HG03039 (cell line): Measurements from ENCODE around the gene NPFFR1.
"Not testable (repeated sequence)": the region's sequence is repeated elsewhere in the genome, so short reads cannot be mapped to it uniquely, and the experiment has no call there.

Experiments used
- ATAC-seq: cut with Tn5 transposase; IDR thresholded peaks from one replicate; pipeline ENCODE4 v1.9.1; 2021; ENCODE audit warnings: mild to moderate bottlenecking, moderate library complexity; ENCODE audit not compliant: unreplicated experiment

NPFFR1 gene

DNA sequence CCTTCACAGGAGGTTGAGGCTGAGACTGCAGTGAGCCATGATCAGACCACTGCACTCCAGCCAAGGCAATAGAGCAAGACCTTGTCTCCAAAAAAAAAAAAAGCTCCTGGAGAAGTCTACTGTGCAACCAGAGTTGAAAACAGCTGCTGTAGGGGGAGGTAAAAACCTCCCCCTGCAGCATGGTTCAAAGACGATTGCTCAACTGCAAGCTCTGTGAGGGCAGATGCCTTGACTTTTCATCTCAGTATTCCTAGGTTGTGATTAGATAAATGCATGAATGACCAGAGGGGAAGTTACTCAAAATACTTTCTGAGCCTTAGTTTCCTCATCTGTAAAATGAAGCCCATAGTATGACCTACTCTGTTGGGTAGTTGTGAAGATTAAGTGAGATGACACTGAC lies 25.6 kb downstream of the NPFFR1 start:
- no peak for ATAC-seq

DNA sequence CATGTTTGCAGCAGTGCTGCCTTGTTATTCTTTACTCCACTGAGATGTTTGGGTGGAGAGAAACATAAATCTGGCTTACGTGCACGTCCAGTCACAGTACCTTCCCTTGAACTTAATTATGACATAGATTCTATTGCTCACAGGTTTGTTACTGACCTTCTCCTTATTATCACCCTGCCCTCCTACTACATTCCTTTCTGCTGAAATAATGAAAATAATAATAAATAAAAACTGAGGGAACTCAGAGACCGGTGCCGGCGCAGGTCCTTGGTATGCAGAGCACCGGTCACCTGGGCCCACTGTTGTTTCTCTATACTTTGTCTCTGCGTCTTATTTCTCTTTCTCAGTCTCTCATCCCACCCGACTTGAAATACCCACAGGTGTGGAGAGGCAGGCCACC lies 26.0 kb downstream of the NPFFR1 start:
- ATAC-seq: not testable (repeated sequence)

DNA sequence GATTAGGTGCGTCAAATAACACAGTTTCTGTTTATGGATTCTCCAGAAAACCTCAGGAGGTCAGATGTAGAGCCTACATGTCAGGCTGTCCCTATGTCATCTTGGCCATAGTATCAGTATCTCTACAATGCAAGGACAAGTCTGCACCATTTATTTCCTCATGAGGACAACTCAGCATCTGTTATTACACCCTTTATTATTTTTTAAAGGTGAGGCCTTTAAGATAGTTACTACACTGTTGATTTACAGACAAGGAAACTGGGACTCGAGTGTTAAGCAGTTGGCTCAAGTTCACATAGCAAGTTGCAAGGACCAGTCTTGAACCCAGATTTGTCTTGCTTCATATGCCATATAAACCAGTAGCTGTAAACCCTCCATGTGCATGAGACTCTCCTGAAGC lies 27.3 kb downstream of the NPFFR1 start:
- ATAC-seq: no peak

DNA sequence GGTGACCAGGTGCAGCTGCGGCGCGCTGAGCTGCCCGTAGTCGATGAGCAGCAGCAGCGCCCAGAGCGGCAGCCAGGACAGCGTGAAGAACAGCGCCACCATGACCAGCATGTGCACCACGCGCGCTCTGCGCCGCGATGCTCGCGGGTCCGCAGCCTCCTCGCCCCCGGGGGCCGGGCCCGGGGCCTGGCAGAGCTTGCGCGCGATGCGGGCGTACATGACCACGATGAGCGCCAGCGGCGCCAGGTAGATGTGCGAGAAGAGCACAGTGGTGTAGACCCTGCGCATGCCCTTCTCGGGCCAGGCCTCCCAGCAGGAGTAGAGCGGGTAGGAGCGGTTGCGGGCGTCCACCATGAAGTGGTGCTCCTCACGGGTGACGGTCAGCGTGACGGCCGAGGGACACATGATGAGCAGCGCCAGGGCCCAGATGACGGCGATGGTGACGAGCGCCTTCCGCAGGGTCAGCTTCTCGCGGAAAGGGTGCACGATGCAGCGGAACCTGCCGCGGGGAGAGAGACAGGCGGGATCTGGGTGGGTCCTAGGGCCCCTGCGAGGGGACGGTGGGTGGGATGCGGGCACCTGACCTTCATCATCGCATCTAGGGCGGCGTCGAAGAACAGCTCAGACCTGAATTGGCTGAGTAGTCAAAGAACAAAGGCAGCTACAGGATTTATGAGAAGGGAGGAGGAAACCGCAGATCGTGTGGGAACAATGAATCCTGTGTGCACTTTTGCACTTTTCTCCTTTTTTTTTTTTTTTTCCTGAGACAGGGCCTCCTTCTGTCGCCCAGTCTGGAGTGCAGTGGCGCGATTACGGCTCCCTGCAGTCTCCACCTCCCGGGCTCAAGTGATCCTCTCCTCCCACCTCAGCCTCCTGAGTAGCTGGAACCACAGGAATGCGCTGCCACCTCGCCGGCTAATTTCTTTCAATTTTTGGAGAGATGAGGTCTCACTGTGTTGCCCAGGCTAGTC lies 28.2 kb downstream of the NPFFR1 start:
- no peak for ATAC-seq

DNA sequence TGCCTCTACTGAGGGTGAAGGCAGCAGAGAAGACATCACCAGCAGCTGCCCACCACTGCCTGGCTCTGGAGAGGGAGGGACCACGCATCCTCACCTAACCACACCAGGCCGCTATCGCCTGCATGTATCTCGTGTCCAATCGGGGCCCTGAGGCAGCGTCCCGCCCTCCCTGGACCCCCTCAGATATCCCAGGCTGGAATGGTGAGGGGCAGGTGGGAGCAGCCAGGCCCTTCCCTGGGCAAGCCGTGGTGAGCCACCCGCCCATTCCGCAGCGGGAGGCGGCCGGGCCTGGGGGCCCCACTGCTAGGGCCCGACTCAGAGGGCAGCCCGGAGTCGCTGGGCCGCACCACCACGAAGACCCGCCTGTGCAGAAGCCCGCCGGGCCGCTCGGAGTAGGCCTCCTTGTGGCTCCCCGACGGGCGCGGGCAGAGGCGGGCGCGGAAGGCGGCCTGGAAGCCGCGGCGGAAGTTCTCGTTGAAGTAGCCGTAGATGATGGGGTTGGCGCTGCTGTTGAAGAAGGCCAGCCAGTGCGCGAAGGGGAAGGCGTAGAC lies 29.0 kb downstream of the NPFFR1 start:
- no peak for ATAC-seq

DNA sequence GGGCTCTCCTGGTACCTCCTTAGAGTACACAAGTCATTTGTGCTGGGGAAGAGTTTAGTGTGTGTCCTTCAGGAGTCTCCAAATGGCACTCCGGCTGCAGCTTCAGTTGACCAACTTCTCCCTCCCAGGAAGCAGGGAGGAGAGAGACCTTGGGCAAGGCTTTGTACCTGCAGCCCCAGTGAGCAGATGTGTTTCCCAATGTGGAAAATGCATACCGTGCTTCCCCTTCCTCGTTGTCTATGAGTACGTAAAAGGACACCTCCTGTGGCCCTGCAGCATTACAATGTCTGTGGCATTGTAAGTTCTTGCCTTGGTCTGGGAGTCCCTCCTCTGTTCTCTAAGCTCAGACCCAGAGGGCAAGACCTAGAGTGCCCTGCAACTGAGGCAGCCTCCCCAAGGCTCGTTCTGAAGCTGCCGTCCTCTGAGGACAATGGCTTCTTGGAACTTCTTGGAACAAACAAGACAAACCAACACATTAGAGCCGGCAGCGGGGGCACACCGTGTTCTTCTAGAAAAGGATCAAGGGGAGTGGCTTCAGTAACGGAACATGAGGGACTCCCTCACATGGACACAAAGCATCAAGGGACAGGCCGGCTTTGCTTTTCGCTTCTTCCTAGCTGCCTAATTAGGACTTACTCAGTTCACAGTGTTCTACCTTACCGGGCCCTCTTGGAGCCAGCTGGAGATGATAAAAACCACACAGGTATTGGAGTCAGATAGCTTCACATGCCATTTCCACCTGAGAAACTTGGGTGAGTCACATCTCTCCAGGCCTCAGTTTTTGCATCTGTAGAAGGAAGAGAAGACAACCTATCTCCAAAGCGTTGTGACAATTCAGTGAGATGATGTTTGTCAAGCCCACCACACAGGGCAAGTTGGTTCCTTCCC lies 29.7 kb downstream of the NPFFR1 start:
- no peak for ATAC-seq

DNA sequence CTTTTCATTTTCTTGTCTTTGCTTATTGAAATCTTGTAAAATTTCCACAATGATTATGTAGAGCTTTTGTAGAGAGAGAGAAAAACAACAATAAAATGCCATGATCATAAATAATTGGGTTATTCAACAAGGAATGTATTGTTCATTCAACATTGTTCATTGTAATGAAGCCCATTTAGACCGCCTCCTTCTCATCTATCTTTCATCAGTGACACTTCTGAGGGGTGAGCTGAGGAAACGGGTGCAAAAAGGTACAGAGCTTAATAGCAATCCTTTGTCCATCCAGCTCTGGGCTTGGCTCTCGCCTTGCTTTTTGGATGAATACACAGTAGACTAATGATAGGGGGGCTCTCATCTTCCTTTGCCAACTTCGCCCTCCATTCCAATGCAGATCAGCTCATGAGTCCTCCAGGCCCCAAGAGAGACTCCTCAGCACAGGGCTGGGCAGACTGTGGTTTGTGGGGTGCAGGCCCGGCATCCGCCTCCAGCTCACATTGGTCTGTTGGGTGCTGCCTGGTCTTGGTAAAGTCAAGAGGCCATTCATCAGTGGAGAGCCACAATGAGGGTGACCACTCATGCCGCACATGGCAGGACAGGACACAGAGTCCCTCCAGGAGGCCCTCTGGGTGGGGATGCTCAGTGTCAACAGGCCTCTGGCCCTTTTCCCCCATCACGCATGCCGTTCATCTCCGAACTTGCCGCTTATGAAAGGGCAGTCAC lies 32.7 kb downstream of the NPFFR1 start:
- no peak for ATAC-seq

DNA sequence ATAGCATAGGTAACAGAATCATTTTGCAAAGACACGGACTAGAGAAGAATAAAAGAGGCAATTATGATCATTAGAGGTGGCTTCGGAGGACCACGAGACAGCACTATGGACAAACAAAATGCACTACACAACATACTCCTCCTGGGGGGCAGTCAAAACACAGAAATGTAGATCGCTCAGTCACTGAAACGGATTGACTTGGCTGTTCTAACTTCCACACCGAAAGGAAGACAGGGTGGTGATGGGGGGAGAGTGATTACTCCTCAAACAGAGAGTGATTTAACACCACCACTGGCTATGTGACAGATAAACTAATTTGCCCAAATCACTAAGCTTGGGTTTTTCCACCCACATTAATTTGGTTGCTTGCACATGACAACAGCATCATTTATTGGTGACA lies 36.4 kb downstream of the NPFFR1 start:
- no peak for ATAC-seq

DNA sequence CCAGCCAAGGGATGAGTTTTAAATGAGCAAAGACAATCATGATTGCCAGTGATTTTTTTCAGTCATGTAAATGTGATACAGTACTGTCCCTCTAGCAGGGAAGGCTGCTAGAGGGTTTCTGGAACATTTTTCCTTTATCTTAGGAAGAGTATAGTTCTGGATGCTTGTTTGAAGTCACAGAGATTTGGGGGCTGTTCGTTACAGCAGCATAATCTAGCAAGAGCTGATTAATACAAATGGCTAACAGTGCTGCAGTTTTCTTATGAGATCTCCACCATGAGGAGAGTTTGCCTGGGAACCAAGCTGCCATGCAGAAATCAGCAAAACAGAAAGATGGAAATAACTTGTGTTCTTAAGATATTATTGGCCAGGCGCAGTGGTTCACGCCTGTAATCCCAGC lies 42.7 kb downstream of the NPFFR1 start:
- no peak for ATAC-seq

DNA sequence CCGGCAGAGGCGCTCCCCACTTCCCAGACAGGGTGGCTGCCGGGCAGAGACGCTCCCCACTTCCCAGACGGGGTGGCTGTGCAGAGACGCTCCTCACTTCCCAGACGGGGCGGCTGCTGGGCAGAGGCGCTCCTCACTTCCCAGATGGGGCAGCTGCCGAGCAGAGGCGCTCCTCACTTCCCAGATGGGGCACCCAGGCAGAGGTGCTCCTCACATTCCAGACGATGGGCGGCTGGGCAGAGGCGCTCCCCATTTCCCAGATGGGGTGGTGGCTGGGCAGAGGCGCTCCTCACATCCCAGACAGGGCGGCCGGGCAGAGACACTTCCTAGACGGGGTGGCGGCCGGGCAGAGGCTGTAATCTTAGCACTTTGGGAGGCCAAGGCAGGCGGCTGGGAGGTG lies 43.8 kb downstream of the NPFFR1 start:
- ATAC-seq: not testable (repeated sequence)

DNA sequence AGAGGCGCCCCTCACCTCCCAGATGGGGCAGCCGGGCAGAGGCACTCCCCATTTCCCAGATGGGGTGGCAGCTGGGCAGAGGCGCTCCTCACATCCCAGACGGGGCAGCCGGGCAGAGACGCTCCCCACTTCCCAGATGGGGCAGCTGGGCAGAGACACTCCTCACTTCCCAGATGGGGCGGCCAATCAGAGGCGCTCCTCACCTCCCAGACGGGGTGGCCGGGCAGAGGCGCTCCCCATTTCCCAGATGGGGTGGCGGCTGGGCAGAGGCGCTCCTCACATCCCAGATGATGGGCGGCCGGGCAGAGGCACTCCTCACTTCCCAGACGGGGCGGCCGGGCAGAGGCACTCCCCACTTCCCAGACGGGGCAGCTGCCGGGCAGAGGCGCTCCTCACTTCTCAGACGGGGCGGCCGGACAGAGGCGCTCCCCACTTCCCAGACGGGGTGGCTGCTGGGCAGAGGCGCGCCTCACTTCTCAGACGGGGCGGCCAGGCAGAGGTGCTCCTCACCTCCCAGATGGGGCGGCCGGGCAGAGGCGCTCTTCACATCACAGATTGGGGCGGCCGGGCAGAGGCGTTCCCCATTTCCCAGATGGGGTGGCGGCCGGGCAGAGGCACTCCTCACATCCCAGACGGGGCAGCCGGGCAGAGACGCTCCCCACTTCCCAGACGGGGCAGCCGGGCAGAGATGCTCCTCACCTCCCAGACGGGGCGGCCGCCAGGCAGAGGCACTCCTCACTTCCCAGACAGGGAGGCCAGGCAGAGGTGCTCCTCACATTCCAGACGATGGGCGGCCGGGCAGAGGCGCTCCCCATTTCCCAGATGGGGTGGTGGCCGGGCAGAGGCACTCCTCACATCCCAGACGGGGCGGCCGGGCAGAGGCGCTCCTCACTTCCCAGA lies 44.5 kb downstream of the NPFFR1 start:
- ATAC-seq: not testable (repeated sequence)

DNA sequence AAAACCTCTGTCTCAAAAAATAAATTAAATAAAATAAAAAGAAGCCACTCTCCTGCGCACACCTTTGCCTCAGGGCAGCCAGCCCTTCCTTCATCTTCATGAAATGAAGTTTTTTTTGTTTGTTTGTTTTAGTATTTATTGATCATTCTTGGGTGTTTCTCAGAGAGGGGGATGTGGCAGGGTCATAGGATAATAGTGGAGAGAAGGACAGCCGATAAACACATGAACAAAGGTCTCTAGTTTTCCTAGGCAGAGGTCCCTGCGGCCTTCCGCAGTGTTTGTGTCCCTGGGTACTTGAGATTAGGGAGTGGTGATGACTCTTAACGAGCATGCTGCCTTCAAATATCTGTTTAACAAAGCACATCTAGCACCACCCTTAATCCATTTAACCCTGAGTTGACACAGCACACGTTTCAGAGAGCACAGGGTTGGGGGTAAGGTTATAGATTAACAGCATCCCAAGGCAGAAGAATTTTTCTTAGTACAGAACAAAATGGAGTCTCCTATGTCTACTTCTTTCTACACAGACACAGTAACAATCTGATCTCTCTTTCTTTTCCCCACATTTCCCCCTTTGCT lies 45.8 kb downstream of the NPFFR1 start:
- not testable (repeated sequence) for ATAC-seq

DNA sequence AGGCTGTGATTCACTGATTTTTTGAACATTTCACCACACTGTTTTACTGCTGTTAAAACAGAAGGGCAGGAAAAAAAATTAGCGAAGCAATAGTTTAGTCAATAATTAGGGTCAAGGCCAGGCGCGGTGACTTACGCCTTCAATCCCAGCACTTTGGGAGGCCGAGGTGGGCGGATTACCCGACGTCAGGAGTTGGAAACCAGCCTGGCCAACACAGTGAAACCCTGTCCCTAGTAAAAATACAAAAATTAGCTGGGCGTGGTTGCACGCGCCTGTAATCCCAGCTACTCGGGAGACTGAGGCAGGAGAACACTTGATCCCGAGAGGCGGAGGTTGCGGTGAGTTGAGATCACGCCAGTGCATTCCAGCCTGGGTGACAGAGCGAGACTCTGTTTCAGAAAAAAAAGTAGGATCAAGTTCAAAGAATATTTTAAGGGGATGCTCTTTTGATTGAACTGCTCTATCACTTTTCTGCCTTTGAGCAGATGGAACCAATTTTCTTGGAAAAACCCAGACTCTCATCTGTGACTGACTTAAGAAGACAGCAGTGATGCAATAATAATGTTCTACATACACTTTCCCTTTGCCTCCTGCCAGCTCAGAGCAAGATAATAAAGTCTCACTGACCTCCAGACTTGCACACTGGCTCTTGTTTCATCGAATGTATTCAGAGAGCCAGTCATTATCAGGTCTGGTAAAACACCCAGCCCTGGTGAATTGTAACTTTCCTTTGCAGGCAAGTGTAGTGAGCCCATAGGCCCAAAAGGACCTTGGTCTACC lies 48.9 kb downstream of the NPFFR1 start:
- no peak for ATAC-seq

DNA sequence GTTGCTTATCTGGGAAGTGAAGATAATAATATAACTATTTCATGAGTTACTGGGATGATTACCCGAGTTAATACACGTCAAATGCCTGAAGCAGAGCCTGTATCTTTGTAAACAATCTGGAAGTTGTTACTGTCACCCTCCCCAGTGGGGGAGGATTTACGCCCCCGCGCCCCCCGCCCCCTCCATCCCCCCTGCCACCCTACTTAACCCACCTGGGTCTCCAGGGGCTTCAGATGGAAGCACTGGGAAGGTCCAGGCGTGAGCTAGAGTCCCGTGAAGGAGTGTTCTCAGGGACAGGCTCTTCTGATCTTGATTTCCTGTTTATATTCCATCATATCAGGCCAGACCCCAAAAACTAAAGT lies 49.9 kb downstream of the NPFFR1 start:
- no peak for ATAC-seq

DNA sequence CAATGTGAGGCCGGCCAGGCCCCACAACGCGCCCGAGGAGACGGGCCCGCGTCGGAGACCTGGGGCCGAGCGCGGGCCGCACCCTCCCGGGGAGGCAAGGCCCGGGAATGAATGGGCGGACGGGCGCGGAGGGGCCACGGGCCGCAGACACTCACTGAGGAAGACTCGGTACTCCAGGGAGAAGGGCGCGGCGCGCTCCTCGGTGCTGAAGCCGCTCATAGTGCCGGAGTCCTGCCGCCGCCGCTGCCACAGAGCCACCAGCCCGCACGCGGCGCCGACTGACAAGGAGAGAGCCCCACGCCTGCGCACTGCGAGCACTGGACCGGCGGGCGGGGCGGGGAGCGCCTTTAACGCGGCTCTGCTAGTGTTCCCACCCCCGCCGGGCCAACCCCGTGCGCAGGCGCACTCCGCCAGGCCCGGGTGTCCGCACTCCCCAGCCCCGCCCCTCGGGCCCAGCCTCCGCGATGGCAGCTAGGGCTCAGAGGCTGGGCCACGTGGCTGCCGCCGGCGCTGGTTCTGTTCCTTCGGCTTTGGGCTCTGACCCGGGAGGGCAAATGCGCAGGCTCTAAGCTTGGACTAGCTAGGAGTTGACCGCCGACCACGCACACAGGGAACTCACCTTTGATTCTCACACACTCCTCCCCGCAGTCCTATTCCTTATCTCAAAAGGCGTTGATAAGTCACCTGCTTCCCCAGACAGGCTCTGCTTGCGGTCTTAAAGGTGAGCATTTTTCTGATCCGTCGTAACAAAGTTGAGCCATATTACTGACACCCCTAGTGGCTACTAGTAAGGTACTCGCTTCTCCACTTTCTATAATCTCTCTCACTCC lies 50.5 kb downstream of the NPFFR1 start, which contains the start of gene PPA1:
PPA1 (minus strand) TSS at position 321 of the 830 bp plus-strand sequence; CDS start at position 219, 102 bp downstream.
- peak; percentile 81 for ATAC-seq

DNA sequence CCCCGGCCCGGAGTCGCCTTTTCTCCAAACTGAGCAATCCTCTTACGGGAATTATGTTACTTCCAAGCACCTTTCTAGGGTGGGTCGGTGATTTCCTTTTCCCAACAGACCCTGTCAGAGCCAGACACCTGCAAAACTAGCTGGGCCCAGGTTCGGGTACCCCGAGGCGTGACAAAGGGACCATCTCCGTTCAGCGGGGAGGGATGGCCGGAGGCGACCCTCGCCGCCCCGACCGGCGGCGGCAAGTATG lies 51.0 kb downstream of the NPFFR1 start:
- ATAC-seq: no peak

DNA sequence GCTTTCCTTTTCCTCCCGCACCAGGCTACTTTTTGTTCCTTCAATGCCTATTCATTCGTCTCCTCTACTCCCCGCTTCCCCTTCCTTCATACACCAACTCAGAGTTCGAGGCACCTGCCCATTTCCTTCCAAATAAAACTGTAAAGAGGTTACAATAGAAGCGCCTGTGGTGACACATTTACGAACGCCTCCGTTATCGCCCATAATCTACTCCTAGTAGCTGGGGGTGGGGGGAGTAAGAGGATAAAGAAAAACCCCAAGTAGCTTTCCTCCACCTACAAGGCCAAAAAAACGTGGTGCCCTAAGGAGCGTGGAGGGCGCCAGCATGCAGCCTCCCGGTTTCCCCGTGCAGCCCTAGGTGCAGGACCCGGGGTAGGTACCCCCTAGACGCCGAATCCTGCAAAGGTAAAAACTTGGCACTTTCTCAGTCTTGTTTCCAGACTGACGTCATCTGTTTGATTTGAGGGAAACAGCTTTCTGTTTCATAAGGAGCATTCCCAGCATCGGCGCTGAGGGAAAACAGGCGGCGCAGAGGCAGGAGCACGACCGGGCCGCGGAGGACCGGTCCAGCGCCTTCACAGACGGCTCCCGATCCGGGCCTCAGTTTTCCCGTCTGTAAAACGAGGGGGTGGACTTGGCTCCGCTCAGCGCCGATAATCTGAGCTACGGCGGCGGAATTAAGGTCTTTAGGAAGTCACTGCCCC lies 51.5 kb downstream of the NPFFR1 start:
- no peak for ATAC-seq
